H1 (cell line): ENCODE measurements around the gene STEAP2. TPM values are rescaled to one million over a fixed set of nuclear protein-coding genes. Genes with fewer than 3 reads are reported as not detected.

ENCODE experiments used
- CTCF ChIA-PET: fragments of 300-600 bp; sonication (Branson Sonifier 250); formaldehyde crosslinking; loops from one replicate; lab custom pipeline; 2021; ENCODE audit not compliant: partially characterized antibody; lab: Charles Lee
- POLR2A ChIA-PET: fragments of 300-600 bp; sonication (Branson Sonifier 250); formaldehyde crosslinking; loops from one replicate; lab custom pipeline; 2021; ENCODE audit warnings: inconsistent platforms; ENCODE audit not compliant: partially characterized antibody; lab: Charles Lee
- DNase-seq, 2 experiments: peaks; one replicate each; pipeline versions ENCODE4 v3.0.0 to v3.0.0-alpha.2; 2010 to 2022; ENCODE audit warnings: low spot score in 2 of 2, low read depth in 1 of 2, mixed read lengths in 1 of 2
- FAIRE-seq: peaks from 2 replicates; lab custom pipeline; 2011; peaks lifted over from hg19 to GRCh38; lab: Jason Lieb, UNC
- H2AFZ ChIP-seq: 2 replicates; pipeline ENCODE4 v1.8.1; 2012; ENCODE audit warnings: low read length, inconsistent platforms
- H2AK5ac ChIP-seq: 2 replicates; pipeline ENCODE4 v1.6.1; 2013; ENCODE audit warnings: low read depth, low read length
- H2BK120ac ChIP-seq: replicated peaks from 2 replicates; pipeline ENCODE3; 2013; ENCODE audit warnings: low read depth, low read length, inconsistent platforms
- H2BK12ac ChIP-seq: 2 replicates; pipeline ENCODE4 v1.6.1; 2013; ENCODE audit warnings: low read depth, low read length
- H2BK15ac ChIP-seq: 2 replicates; pipeline ENCODE4 v1.6.1; 2013; ENCODE audit warnings: low read length
- H2BK20ac ChIP-seq: 2 replicates; pipeline ENCODE4 v1.6.1; 2013; ENCODE audit warnings: low read length
- H2BK5ac ChIP-seq: 2 replicates; pipeline ENCODE4 v1.6.1; 2013; ENCODE audit warnings: low read depth, low read length
- H3K14ac ChIP-seq: 2 replicates; pipeline ENCODE4 v1.6.1; 2013; ENCODE audit warnings: inconsistent platforms; ENCODE audit not compliant: insufficient read length
- H3K18ac ChIP-seq: 2 replicates; pipeline ENCODE4 v1.6.1; 2013; ENCODE audit warnings: low read length; ENCODE audit errors: extremely low read depth
- H3K23ac ChIP-seq: 2 replicates; pipeline ENCODE4 v1.6.1; 2013; ENCODE audit warnings: inconsistent platforms; ENCODE audit not compliant: insufficient read length
- H3K23me2 ChIP-seq: 2 replicates; pipeline ENCODE4 v1.6.1; 2013; ENCODE audit warnings: low read depth, low read length
- H3K27ac ChIP-seq: 2 replicates; pipeline ENCODE4 v1.6.1; 2011; ENCODE audit warnings: low read depth, low read length, inconsistent platforms
- H3K27me3 ChIP-seq, 4 experiments: replicated peaks in 1 of 4; 1 replicate in 1 of 4; 2 replicates in 3 of 4; pipeline versions ENCODE4 v1.6.1 to v1.8.1; 2011 to 2013; ENCODE audit warnings: low read length in 3 of 4, mild to moderate bottlenecking in 3 of 4, inconsistent platforms in 2 of 4, mixed read lengths in 2 of 4, moderate library complexity in 1 of 4; ENCODE audit not compliant: control insufficient read depth in 3 of 4, insufficient read depth in 3 of 4; ENCODE audit errors: extremely low read depth in 1 of 4
- H3K36me3 ChIP-seq, 4 experiments: 2 replicates each; pipeline versions ENCODE4 v1.6.1 to v1.8.1; 2011 to 2013; ENCODE audit warnings: mild to moderate bottlenecking in 4 of 4, low read length in 3 of 4, moderate library complexity in 2 of 4, control low read depth in 1 of 4, inconsistent platforms in 1 of 4; ENCODE audit not compliant: insufficient read depth in 4 of 4, control insufficient read depth in 2 of 4
- H3K4ac ChIP-seq: replicated peaks from 2 replicates; pipeline ENCODE3; 2013; ENCODE audit warnings: low read length, low read depth, mixed read lengths, inconsistent platforms; ENCODE audit not compliant: insufficient read length
- H3K4me1 ChIP-seq, 4 experiments: replicated peaks in 1 of 4; 1 replicate in 1 of 4; 2 replicates in 3 of 4; pipeline versions ENCODE4 v1.6.1 to v1.8.1; 2011 to 2013; ENCODE audit warnings: low read length in 3 of 4, inconsistent platforms in 2 of 4, mixed read lengths in 1 of 4; ENCODE audit not compliant: insufficient read depth in 4 of 4, control insufficient read depth in 3 of 4
- H3K4me2 ChIP-seq, 2 experiments: 2 replicates each; pipeline versions ENCODE4 v1.6.1 to v1.8.1; 2011 to 2013; ENCODE audit warnings: low read depth in 2 of 2, low read length in 2 of 2, control low read depth in 1 of 2, inconsistent platforms in 1 of 2, mild to moderate bottlenecking in 1 of 2; ENCODE audit not compliant: insufficient read depth in 1 of 2
- H3K4me3 ChIP-seq, 4 experiments: fragments of 200-600, 300-600 bp in 1 of 4; sonication (generic), shearing (Covaris generic), sonication (Bioruptor Twin) in 1 of 4; 2 replicates each; pipeline versions ENCODE4 v1.5.1 to v1.8.1; 2011 to 2016; ENCODE audit warnings: low read length in 4 of 4, low read depth in 3 of 4, control low read depth in 2 of 4, inconsistent platforms in 2 of 4, mild to moderate bottlenecking in 2 of 4, mixed read lengths in 1 of 4, moderate library complexity in 1 of 4; ENCODE audit not compliant: insufficient read depth in 2 of 4; ENCODE audit errors: extremely low read depth in 1 of 4
- H3K56ac ChIP-seq: replicated peaks from 2 replicates; pipeline ENCODE3; 2013; ENCODE audit warnings: low read depth, mild to moderate bottlenecking, mixed read lengths, low read length, inconsistent platforms; ENCODE audit not compliant: insufficient read length
- H3K79me1 ChIP-seq: 2 replicates; pipeline ENCODE4 v1.6.1; 2013; ENCODE audit warnings: low read depth, low read length, control low read depth
- H3K79me2 ChIP-seq, 2 experiments: 2 replicates each; pipeline versions ENCODE4 v1.6.1 to v1.8.1; 2012 to 2013; ENCODE audit warnings: low read length in 2 of 2, mild to moderate bottlenecking in 2 of 2, inconsistent platforms in 1 of 2; ENCODE audit not compliant: insufficient read depth in 2 of 2, control insufficient read depth in 1 of 2
- H3K9ac ChIP-seq, 4 experiments: replicated peaks in 1 of 4; 1 replicate in 1 of 4; 2 replicates in 3 of 4; pipeline versions ENCODE4 v1.6.1 to v1.8.1; 2011 to 2013; ENCODE audit warnings: low read depth in 3 of 4, low read length in 3 of 4, control low read depth in 2 of 4, mild to moderate bottlenecking in 2 of 4, moderate library complexity in 2 of 4, inconsistent platforms in 1 of 4; ENCODE audit errors: extremely low read depth in 1 of 4
- H3K9me3 ChIP-seq, 2 experiments: 2 replicates each; pipeline versions ENCODE4 v1.6.1 to v1.8.1; 2012 to 2013; ENCODE audit warnings: mild to moderate bottlenecking in 2 of 2, moderate library complexity in 2 of 2, control low read depth in 1 of 2, inconsistent platforms in 1 of 2, low read depth in 1 of 2, low read length in 1 of 2, mixed read lengths in 1 of 2; ENCODE audit not compliant: insufficient read depth in 2 of 2
- H4K20me1 ChIP-seq, 2 experiments: replicated peaks in 1 of 2; 2 replicates each; pipeline versions ENCODE3 to v1.8.1; 2011 to 2013; ENCODE audit warnings: inconsistent platforms in 2 of 2, low read length in 2 of 2, mild to moderate bottlenecking in 1 of 2; ENCODE audit not compliant: insufficient read depth in 2 of 2, control insufficient read depth in 1 of 2
- H4K5ac ChIP-seq: 2 replicates; pipeline ENCODE4 v1.6.1; 2013; ENCODE audit warnings: low read length, low read depth, mixed read lengths, inconsistent platforms; ENCODE audit not compliant: insufficient read length
- H4K8ac ChIP-seq: 2 replicates; pipeline ENCODE4 v1.8.0; 2013; ENCODE audit warnings: mild to moderate bottlenecking, moderate library complexity, low read length, inconsistent platforms; ENCODE audit not compliant: insufficient read depth; ENCODE audit errors: extremely low read depth
- H4K91ac ChIP-seq: replicated peaks from 2 replicates; pipeline ENCODE3; 2013; ENCODE audit warnings: low read length, mixed read lengths, inconsistent platforms; ENCODE audit not compliant: insufficient read length
- BACH1 ChIP-seq: IDR thresholded peaks from 2 replicates; pipeline ENCODE4 v1.6.1; 2012; ENCODE audit warnings: low read length, improper control_type of control experiment
- EP300 ChIP-seq, 2 experiments: IDR thresholded peaks; 1 replicate in 1 of 2; 2 replicates in 1 of 2; pipeline ENCODE4 v1.6.1; 2011 to 2012; ENCODE audit warnings: low read depth in 2 of 2, low read length in 2 of 2, mild to moderate bottlenecking in 2 of 2, borderline replicate concordance in 1 of 2, inconsistent platforms in 1 of 2, moderate library complexity in 1 of 2
- HDAC2 ChIP-seq, 2 experiments: fragments of 300-600 bp in 1 of 2; sonication (generic) in 1 of 2; IDR thresholded peaks; 2 replicates each; pipeline ENCODE4 v1.6.1; 2011 to 2012; ENCODE audit warnings: low read depth in 2 of 2, low read length in 2 of 2, mild to moderate bottlenecking in 2 of 2, moderate library complexity in 2 of 2, borderline replicate concordance in 1 of 2, inconsistent platforms in 1 of 2
- SRF ChIP-seq: IDR thresholded peaks from 2 replicates; pipeline ENCODE4 v1.6.1; 2011; ENCODE audit warnings: mild to moderate bottlenecking, low read depth, low read length, moderate library complexity
- SUZ12 ChIP-seq: fragments of 200-600 bp; sonication (generic); IDR thresholded peaks from 2 replicates; pipeline ENCODE4 v1.6.1; 2012; ENCODE audit warnings: mild to moderate bottlenecking, inconsistent platforms, low read length, moderate library complexity, mixed read lengths
- TAF1 ChIP-seq: IDR thresholded peaks from 2 replicates; pipeline ENCODE4 v1.6.1; 2011; ENCODE audit warnings: mild to moderate bottlenecking, low read depth, low read length
- TAF7 ChIP-seq: optimal IDR thresholded peaks from 2 replicates; pipeline ENCODE3; 2011; ENCODE audit warnings: low read depth, mild to moderate bottlenecking, inconsistent platforms, low read length, moderate library complexity, borderline replicate concordance
- WGBS, 2 experiments: shearing (Covaris generic) in 1 of 2; methylation state at CpG; one replicate each; pipeline versions ENCODE4 v1.1.6 to v1.1.7; 2013 to 2015; ENCODE audit warnings: low lambda C conversion rate in 2 of 2, mixed read lengths in 2 of 2, inconsistent platforms in 1 of 2, low coverage in 1 of 2, missing lambda C conversion rate in 1 of 2; ENCODE audit not compliant: insufficient replicate concordance in 2 of 2, insufficient coverage in 1 of 2, insufficient read length in 1 of 2; ENCODE audit errors: extremely low coverage in 1 of 2, missing lambda C conversion rate in 1 of 2; 5-methylcytosine and 5-hydroxymethylcytosine counted together
- long read RNA-seq, 2 experiments: library from RNA in 1 of 2; library from capped mRNA in 1 of 2; stranded (forward); transcript quantifications; one replicate each; pipeline ENCODE4 v2.0.0, GENCODE V29; 2021; ENCODE audit warnings: inconsistent platforms in 1 of 2
- polyA minus RNA-seq, 3 experiments: library from RNA; depleted of rRNA, polyadenylated mRNA; stranded (reverse); fragments of >200 nt; gene quantifications; 1 replicate in 2 of 3; 2 replicates in 1 of 3; pipeline ENCODE4 v1.2.3, GENCODE V29; 2011
- polyA plus RNA-seq, 7 experiments: library from polyadenylated mRNA; depleted of rRNA in 3 of 7; stranded (reverse) in 5 of 7; unstranded in 2 of 7; fragments of >200 nt in 5 of 7; fragments of 200-250 nt in 2 of 7; gene quantifications; 1 replicate in 5 of 7; 2 replicates in 1 of 7; 4 replicates in 1 of 7; pipeline versions ENCODE4 v1.2.1 to v1.2.3, GENCODE V29; 2011 to 2013; ENCODE audit warnings: missing spikeins in 2 of 7, mixed read lengths in 2 of 7
- total RNA-seq: library from RNA; stranded (reverse); fragmentation: NEBNext Ultra II Directional; extraction: Animal tissue kit (Norgen Biotek cat#: 25700); gene quantifications from 2 replicates; pipeline ENCODE4 v1.2.1, GENCODE V29; 2021

Gene STEAP2
- total RNA-seq (17.4 and 18.4 TPM in 2 replicates), polyA plus RNA-seq (2011; rRNA removed) (9.4 and 13.4 TPM in 2 replicates), polyA minus RNA-seq (2011; rRNA and poly(A)+ RNA removed) (22.7 and 37.1 TPM in 2 replicates)
- 12.8 TPM for polyA plus RNA-seq (2011; cell fraction: cytosol; rRNA removed)
- 18.2 TPM for polyA plus RNA-seq (2011; cell fraction: nucleus; rRNA removed)
- 8.0 to 17.5 TPM (median 11.0 TPM) in 4 replicates for polyA plus RNA-seq (2012, experiment 1 of 2)
- 1.5 TPM for polyA plus RNA-seq (2012, experiment 2 of 2)
- 15.4 TPM for polyA plus RNA-seq (2013, experiment 1 of 2)
- 14.9 TPM for polyA plus RNA-seq (2013, experiment 2 of 2)
- polyA minus RNA-seq (2011; cell fraction: cytosol; rRNA and poly(A)+ RNA removed) = 14.2 TPM
- 40.8 TPM for polyA minus RNA-seq (2011; cell fraction: nucleus; rRNA and poly(A)+ RNA removed)
- long read RNA-seq, experiment 1, full-length matches to known transcripts = 1 of 6 reads
- long read RNA-seq, experiment 1, partial matches to known transcripts = 2 of 6 reads
- long read RNA-seq, experiment 1, other reads (novel, unspliced or antisense) = 3 of 6 reads
- long read RNA-seq, experiment 2, partial matches to known transcripts = 2 of 3 reads
- long read RNA-seq, experiment 2, other reads (novel, unspliced or antisense) = 1 of 3 reads

DNA sequence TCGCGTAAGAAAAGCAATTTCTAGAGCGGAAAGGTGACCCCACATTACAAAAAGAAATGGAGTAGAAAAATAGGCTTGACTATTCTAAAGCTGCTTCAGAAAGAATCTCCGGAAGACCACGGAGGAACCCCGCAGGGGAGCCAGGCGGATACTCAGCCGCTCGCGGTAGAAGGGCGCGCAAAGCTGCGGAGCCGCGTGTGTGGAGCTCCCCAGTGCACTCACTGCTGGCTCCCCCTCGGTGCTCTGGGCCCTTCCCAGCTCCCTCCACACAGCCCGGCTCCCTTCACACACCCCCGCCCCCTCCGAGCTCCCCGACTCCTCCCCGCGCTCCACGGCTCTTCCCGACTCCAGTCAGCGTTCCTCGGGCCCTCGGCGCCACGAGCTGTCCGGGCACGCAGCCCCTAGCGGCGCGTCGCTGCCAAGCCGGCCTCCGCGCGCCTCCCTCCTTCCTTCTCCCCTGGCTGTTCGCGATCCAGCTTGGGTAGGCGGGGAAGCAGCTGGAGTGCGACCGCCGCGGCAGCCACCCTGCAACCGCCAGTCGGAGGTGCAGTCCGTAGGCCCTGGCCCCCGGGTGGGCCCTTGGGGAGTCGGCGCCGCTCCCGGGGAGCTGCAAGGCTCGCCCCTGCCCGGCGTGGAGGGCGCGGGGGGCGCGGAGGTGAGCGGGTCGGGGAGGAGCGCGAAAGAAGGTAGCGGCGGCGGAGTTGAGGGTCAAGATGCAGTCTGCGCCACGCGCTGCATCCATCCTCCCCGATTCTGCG, at the start of gene STEAP2:
Gene STEAP2 (plus strand): TSS at position 350 of the 758 bp plus-strand sequence. CDS start 13,343 bp downstream, outside the sequence.
- peak within 1 kb of the TSS; percentile 71 for H3K18ac ChIP-seq
- no peak within 1 kb of the TSS for H2AK5ac ChIP-seq
- H2BK15ac ChIP-seq = peak within 1 kb of the TSS; percentile 34; the same call in 1 of the 2 replicates
- peaks cover 13% of the 10 kb centered on the region for H3K23me2 ChIP-seq
- peak within 1 kb of the TSS; percentile 76; the same call in 1 of the 2 replicates for H2BK5ac ChIP-seq
- peak within 1 kb of the TSS; percentile 42 for H3K56ac ChIP-seq
- ChIA-PET CTCF (interaction anchor here (0.5 to 2.7 kb wide), 18 partner anchors 10 to 264 kb away, joined by 3 to 13 read pairs (median 4); partner anchors contain the start of gene STEAP1), POLR2A (interaction anchor here (0.9 to 5.4 kb wide), 11 partner anchors 13 to 238 kb away, joined by 3 to 48 read pairs (median 5); partner anchors contain the start of gene CLDN12)
- H3K79me1 ChIP-seq = no peaks in the 10 kb centered on the region
- H4K5ac ChIP-seq = peak within 1 kb of the TSS; percentile 54
- DNase-seq (peak; percentile 86 to 90), FAIRE-seq (no peak)
- peak within 1 kb of the TSS; percentile 80 to 98 (median 88) for H3K4me3 ChIP-seq
- peak within 1 kb of the TSS; percentile 95 for H4K8ac ChIP-seq
- peak within 1 kb of the TSS; percentile 44; the same call in 1 of the 2 replicates for H3K27ac ChIP-seq
- H3K9me3 ChIP-seq = no peaks in the 10 kb centered on the region
- 1% methylated on average over 40 of the region's 73 CpGs; no CpG with 5 or more reads in 1 of the 2 experiments for WGBS, 2 experiments
- H2BK20ac ChIP-seq = 0 out of 2 replicates have a peak within 1 kb of the TSS, but pooled peaks have one; percentile 11
- H4K91ac ChIP-seq = peak within 1 kb of the TSS; percentile 2
- peaks cover 0 to 41% of the 10 kb centered on the region in 2 experiments; a peak in 3 of 4 replicates for H3K79me2 ChIP-seq
- peak within 1 kb of the TSS; percentile 93 for H2BK12ac ChIP-seq
- peak within 1 kb of the TSS; percentile 83 for H2AFZ ChIP-seq
- no peak within 1 kb of the TSS for H3K23ac ChIP-seq
- H3K36me3 ChIP-seq = no peaks in the 10 kb centered on the region
- peak within 1 kb of the TSS; percentile 29 for H2BK120ac ChIP-seq
- H3K27me3 ChIP-seq = no peaks in the 10 kb centered on the region
- no peaks in the 10 kb centered on the region for H4K20me1 ChIP-seq
- H3K4me2 ChIP-seq = peak within 1 kb of the TSS; percentile 97 to 98
- H3K14ac ChIP-seq = no peak within 1 kb of the TSS
- peaks cover 5 to 18% (median 12%) of the 10 kb centered on the region in 4 experiments; a peak in 6 of 7 replicates for H3K4me1 ChIP-seq
- peak within 1 kb of the TSS; percentile 15 for H3K4ac ChIP-seq
- H3K9ac ChIP-seq = peak within 1 kb of the TSS; percentile 62 to 84 (median 72)
- TF ChIP-seq EP300 (IDR thresholded peaks at IDR 0.05; ENCODE audit: borderline replicate concordance in 1 of 2, low read depth in 2 of 2, low read length in 2 of 2) (peak; percentile 22 to 61; a peak in 1 of 3 replicates), BACH1 (peak; percentile 97), TAF1 (peak; percentile 63; the same call in 1 of the 2 replicates), HDAC2 (IDR thresholded peaks at IDR 0.05; ENCODE audit: borderline replicate concordance in 1 of 2, low read depth in 2 of 2, low read length in 2 of 2) (peak; percentile 97 to 100), TAF7 (peak; percentile 52), SRF (no peak), SUZ12 (peak; percentile 67; the same call in 1 of the 2 replicates)
